Gastrocnemius medialis (tissue), 4 donors: ENCODE measurements around the gene ACO2.

Experiments used
- CTCF ChIP-seq, 5 experiments: fragments of 450-650 bp in 3 of 5; fragments of 200-600 bp in 2 of 5; sonication (generic) in 2 of 5; IDR thresholded peaks in 4 of 5; conservative IDR thresholded peaks in 1 of 5; 1 replicate in 4 of 5; 2 replicates in 1 of 5; pipeline ENCODE4 v1.5.1; 2016 to 2019; ENCODE audit warnings: antibody characterized with exemption in 5 of 5, mild to moderate bottlenecking in 3 of 5, moderate library complexity in 3 of 5
- POLR2A ChIP-seq, 2 donors: fragments of 450-650 bp; IDR thresholded peaks; one replicate each; pipeline ENCODE4 v1.6.1; 2017; ENCODE audit warnings: antibody characterized with exemption in 2 of 2, mild to moderate bottlenecking in 2 of 2, moderate library complexity in 2 of 2

DNA sequence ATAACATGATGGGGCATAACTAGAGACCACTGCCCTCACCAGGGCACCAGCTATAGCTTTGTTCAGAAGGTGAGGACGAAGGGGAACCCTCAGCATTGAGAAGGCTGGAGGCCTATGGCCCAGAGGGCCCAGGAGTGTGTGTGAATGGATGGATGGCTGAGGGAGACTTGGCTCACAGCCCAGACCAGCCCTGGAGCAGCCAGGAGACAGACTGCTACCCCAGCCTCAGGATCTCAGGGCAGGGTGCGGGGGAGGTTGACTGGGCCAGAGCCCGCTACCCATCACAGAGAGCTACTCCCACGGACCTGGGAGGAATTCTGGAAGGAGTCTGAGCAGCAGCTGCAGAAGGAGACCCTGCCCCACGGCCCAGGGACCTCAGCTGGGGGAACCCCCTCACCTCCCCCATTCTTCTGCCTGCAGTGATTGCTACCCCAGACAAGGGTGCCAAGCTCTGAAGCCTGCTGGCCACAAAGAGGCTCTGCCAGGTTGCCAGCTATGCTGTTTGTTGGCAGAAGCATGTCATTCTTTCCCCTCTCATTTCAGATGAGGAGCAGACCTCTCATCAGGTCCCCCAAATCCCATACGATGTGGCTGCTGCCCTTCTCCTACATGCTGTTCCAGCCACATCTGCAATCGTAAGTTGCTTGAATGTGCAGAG is 86.5 kb downstream of the ACO2 start:
- no peak for TF ChIP-seq POLR2A (IDR thresholded peaks at IDR 0.05)
- TF ChIP-seq CTCF (IDR thresholded peaks at IDR 0.05 in 4 of 5, conservative IDR thresholded peaks at IDR 0.05 in 1 of 5) = no peak
